RWPE2 (cell line): ENCODE results near the gene ANTXR1.

ENCODE experiments used
- ATAC-seq: fragments of 200-7000 bp; cut with Tn5 transposase; 3 replicates; pipeline ENCODE4 v1.9.1; 2021; ENCODE audit warnings: low read depth
- DNase-seq: peaks from one replicate; pipeline ENCODE4 v3.0.0-alpha.2; 2020; ENCODE audit warnings: low spot score
- H3K27ac ChIP-seq: fragments of 450-650 bp; 2 replicates; pipeline ENCODE4 v1.5.1; 2017; ENCODE audit warnings: mild to moderate bottlenecking; ENCODE audit not compliant: poor library complexity, severe bottlenecking
- H3K27me3 ChIP-seq: fragments of 250-450 bp; sonication (Bioruptor Pico); 2 replicates; pipeline ENCODE4 v1.5.1; 2021; ENCODE audit warnings: mild to moderate bottlenecking, moderate library complexity; ENCODE audit not compliant: insufficient read depth, poor library complexity, severe bottlenecking
- H3K36me3 ChIP-seq: fragments of 250-450 bp; sonication (Bioruptor Pico); 2 replicates; pipeline ENCODE4 v1.5.1; 2020; ENCODE audit warnings: low read depth, mild to moderate bottlenecking, moderate library complexity
- H3K4me1 ChIP-seq: fragments of 250-450 bp; sonication (Bioruptor Pico); 2 replicates; pipeline ENCODE4 v1.5.1; 2021; ENCODE audit warnings: mild to moderate bottlenecking, moderate library complexity; ENCODE audit not compliant: insufficient read depth, poor library complexity, severe bottlenecking
- H3K4me3 ChIP-seq: fragments of 250-450 bp; sonication (Bioruptor Pico); 2 replicates; pipeline ENCODE4 v1.5.1; 2021; ENCODE audit warnings: mild to moderate bottlenecking, moderate library complexity; ENCODE audit not compliant: severe bottlenecking
- H3K9me3 ChIP-seq: fragments of 250-450 bp; sonication (Bioruptor Pico); 2 replicates; pipeline ENCODE4 v1.5.1; 2021; ENCODE audit warnings: mild to moderate bottlenecking, moderate library complexity; ENCODE audit not compliant: severe bottlenecking
- TF ChIP-seq, protein P1 (sequence below): fragments of 450-650 bp; IDR thresholded peaks from one replicate; pipeline ENCODE4 v1.5.1; 2017; ENCODE audit warnings: mild to moderate bottlenecking, moderate library complexity; ENCODE audit not compliant: poor library complexity, severe bottlenecking

Gene ANTXR1

GRCh38 chr2:69272803-69273471 is 260.0 kb downstream of the ANTXR1 start:
- Histone ChIP-seq H3K27ac (no peak overlapping the region), H3K27me3 (no peaks in the 10 kb centered on the region), H3K4me3 (no peak overlapping the region), H3K4me1 (no peaks in the 10 kb centered on the region), H3K36me3 (no peaks in the 10 kb centered on the region), H3K9me3 (no peaks in the 10 kb centered on the region)
- DNase-seq (no peak), ATAC-seq (no peak)
- TF ChIP-seq, protein P1, sequence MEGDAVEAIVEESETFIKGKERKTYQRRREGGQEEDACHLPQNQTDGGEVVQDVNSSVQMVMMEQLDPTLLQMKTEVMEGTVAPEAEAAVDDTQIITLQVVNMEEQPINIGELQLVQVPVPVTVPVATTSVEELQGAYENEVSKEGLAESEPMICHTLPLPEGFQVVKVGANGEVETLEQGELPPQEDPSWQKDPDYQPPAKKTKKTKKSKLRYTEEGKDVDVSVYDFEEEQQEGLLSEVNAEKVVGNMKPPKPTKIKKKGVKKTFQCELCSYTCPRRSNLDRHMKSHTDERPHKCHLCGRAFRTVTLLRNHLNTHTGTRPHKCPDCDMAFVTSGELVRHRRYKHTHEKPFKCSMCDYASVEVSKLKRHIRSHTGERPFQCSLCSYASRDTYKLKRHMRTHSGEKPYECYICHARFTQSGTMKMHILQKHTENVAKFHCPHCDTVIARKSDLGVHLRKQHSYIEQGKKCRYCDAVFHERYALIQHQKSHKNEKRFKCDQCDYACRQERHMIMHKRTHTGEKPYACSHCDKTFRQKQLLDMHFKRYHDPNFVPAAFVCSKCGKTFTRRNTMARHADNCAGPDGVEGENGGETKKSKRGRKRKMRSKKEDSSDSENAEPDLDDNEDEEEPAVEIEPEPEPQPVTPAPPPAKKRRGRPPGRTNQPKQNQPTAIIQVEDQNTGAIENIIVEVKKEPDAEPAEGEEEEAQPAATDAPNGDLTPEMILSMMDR = no peak

GRCh38 chr2:69275490-69275889 is 262.5 kb downstream of the ANTXR1 start:
- Histone ChIP-seq H3K27me3 (no peaks in the 10 kb centered on the region), H3K4me3 (no peak overlapping the region), H3K9me3 (no peaks in the 10 kb centered on the region), H3K4me1 (no peaks in the 10 kb centered on the region), H3K27ac (no peak overlapping the region), H3K36me3 (no peaks in the 10 kb centered on the region)
- DNase-seq (no peak), ATAC-seq (no peak)
- TF ChIP-seq, protein P1 = no peak

DNA sequence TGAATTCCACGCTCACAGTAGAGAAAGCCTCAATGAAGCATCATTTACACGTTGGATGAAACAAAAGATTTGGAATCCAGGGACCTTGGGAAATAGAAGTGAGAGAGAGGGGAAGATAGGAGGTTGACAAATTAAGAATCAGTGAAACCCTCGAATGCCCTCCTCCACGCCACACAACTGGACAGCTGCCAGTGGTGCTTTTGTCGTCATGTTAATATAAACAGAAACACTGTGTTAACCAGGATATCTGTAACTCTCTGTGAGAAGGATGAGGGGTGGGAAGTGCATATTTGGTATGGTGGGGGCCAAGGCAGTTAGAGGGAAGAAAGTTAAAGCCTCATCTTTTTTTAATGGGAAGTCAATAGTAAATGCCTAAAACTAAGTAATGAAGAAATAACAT is 265.4 kb downstream of the ANTXR1 start:
- H3K36me3 ChIP-seq = no peaks in the 10 kb centered on the region
- no peak overlapping the region for H3K27ac ChIP-seq
- ATAC-seq = no peak
- TF ChIP-seq, protein P1 = no peak
- no peaks in the 10 kb centered on the region for H3K27me3 ChIP-seq
- H3K9me3 ChIP-seq = no peaks in the 10 kb centered on the region
- no peak for DNase-seq
- no peak overlapping the region for H3K4me3 ChIP-seq
- H3K4me1 ChIP-seq = no peaks in the 10 kb centered on the region

GRCh38 chr2:69279211-69279610 is 266.2 kb downstream of the ANTXR1 start:
- H3K36me3 ChIP-seq = no peaks in the 10 kb centered on the region
- TF ChIP-seq, protein P1 = no peak
- DNase-seq (no peak), ATAC-seq (no peak)
- H3K27ac ChIP-seq = no peak overlapping the region
- no peak overlapping the region for H3K4me3 ChIP-seq
- H3K4me1 ChIP-seq = no peaks in the 10 kb centered on the region
- no peaks in the 10 kb centered on the region for H3K27me3 ChIP-seq
- H3K9me3 ChIP-seq = no peaks in the 10 kb centered on the region

GRCh38 chr2:69279931-69280681 is 267.1 kb downstream of the ANTXR1 start:
- ATAC-seq (no peak), DNase-seq (no peak)

More at GRCh38 chr2:69279931-69280681, 267.1 kb downstream of the ANTXR1 start:
- H3K9me3 ChIP-seq = no peaks in the 10 kb centered on the region
- H3K27me3 ChIP-seq = no peaks in the 10 kb centered on the region
- no peaks in the 10 kb centered on the region for H3K36me3 ChIP-seq
- TF ChIP-seq, protein P1 = no peak
- no peaks in the 10 kb centered on the region for H3K4me1 ChIP-seq
- H3K27ac ChIP-seq = no peak overlapping the region
- H3K4me3 ChIP-seq = no peak overlapping the region
